Measurements from ENCODE around the gene IDNK. TPM values are rescaled to one million over a fixed set of nuclear protein-coding genes. Genes with fewer than 3 reads are reported as not detected.
"Not testable (repeated sequence)": the region's sequence is repeated elsewhere in the genome, so short reads cannot be mapped to it uniquely, and the experiment has no call there.

The IDNK gene
- polyA plus RNA-seq (ENCODE audit: low read depth in 6 of 6), result 10 to 100 TPM; 16.4 to 44.8 (median 25.5) TPM

GRCh38 chr9:83622939-83623678 is at the start of gene IDNK:
IDNK (plus strand) TSS chr9:83623143; CDS start chr9:83623172, 29 bp downstream.
- Mint-ChIP-seq H3K27me3 (peaks cover 0 to 5% (median 0%) of the 10 kb centered on the region in 3 donors), H3K36me3 (no peaks in the 10 kb centered on the region), H3K9me3 (no peaks in the 10 kb centered on the region), H3K27ac (peak within 1 kb of the TSS; percentile 93 to 98 (median 96)), H3K4me3 (peak within 1 kb of the TSS; percentile 88 to 98 (median 96)), H3K4me1 (peaks cover 23 to 31% (median 28%) of the 10 kb centered on the region in 3 donors)
- peak; percentile 88 for ATAC-seq (ENCODE audit: low read depth in 2 of 2)
- DNase-seq, result peak; percentile 66

GRCh38 chr9:83574482-83574881 is 48.5 kb upstream of the IDNK start:
- no peaks in the 10 kb centered on the region for H3K27me3 Mint-ChIP-seq
- no peak overlapping the region for H3K4me3 Mint-ChIP-seq
- peaks cover 0 to 19% of the 10 kb centered on the region in 2 donors for H3K36me3 Mint-ChIP-seq
- no peak overlapping the region for H3K27ac Mint-ChIP-seq
- DNase-seq (no peak), ATAC-seq (ENCODE audit: low read depth in 2 of 2) (no peak)
- peaks cover 0 to under 1% (median 0%) of the 10 kb centered on the region in 3 donors for H3K4me1 Mint-ChIP-seq
- peaks cover 0 to 24% (median 17%) of the 10 kb centered on the region in 7 donors for H3K9me3 Mint-ChIP-seq

- H3K27me3 Mint-ChIP-seq, result no peaks in the 10 kb centered on the region
- DNase-seq, result no peak
- H3K4me3 Mint-ChIP-seq, result no peak overlapping the region
- H3K4me1 Mint-ChIP-seq, result no peaks in the 10 kb centered on the region
- no peak overlapping the region for H3K27ac Mint-ChIP-seq
- peaks cover 0 to 25% (median 20%) of the 10 kb centered on the region in 7 donors for H3K9me3 Mint-ChIP-seq
- peaks cover 9 to 23% of the 10 kb centered on the region in 2 donors for H3K36me3 Mint-ChIP-seq
- ATAC-seq (ENCODE audit: low read depth in 2 of 2), result no peak
Observed at GRCh38 chr9:83582029-83582428, 40.9 kb upstream of the IDNK start.

- DNase-seq (peak; percentile 18), ATAC-seq (ENCODE audit: low read depth in 2 of 2) (peak in 1 of 2 donors; percentile 59)
- Mint-ChIP-seq H3K27me3 (no peaks in the 10 kb centered on the region), H3K36me3 (peaks cover 9 to 14% of the 10 kb centered on the region in 2 donors), H3K4me1 (no peaks in the 10 kb centered on the region), H3K9me3 (peaks cover 0 to 13% (median 11%) of the 10 kb centered on the region in 7 donors), H3K4me3 (no peak overlapping the region), H3K27ac (no peak overlapping the region)
Observed at GRCh38 chr9:83583151-83584014, 39.6 kb upstream of the IDNK start.

- DNase-seq (no peak), ATAC-seq (ENCODE audit: low read depth in 2 of 2) (no peak)
- H3K36me3 Mint-ChIP-seq, result peaks cover 0 to 9% of the 10 kb centered on the region in 2 donors
- peaks cover 0 to 7% (median 0%) of the 10 kb centered on the region in 7 donors for H3K9me3 Mint-ChIP-seq
- H3K27ac Mint-ChIP-seq, result no peak overlapping the region
- no peaks in the 10 kb centered on the region for H3K27me3 Mint-ChIP-seq
- no peak overlapping the region for H3K4me3 Mint-ChIP-seq
- no peaks in the 10 kb centered on the region for H3K4me1 Mint-ChIP-seq
Observed at GRCh38 chr9:83584995-83585394, 37.9 kb upstream of the IDNK start.

- ATAC-seq (ENCODE audit: low read depth in 2 of 2), result no peak
- Mint-ChIP-seq H3K4me3 (no peak overlapping the region), H3K9me3 (peaks cover 0 to 5% (median 0%) of the 10 kb centered on the region in 7 donors), H3K27me3 (no peaks in the 10 kb centered on the region), H3K27ac (no peak overlapping the region), H3K36me3 (peaks cover 0 to 9% of the 10 kb centered on the region in 2 donors), H3K4me1 (no peaks in the 10 kb centered on the region)
- DNase-seq, result no peak
Observed at GRCh38 chr9:83588256-83588655, 34.7 kb upstream of the IDNK start.

GRCh38 chr9:83596899-83597504 is 25.9 kb upstream of the IDNK start:
- no peak overlapping the region for H3K4me3 Mint-ChIP-seq
- no peaks in the 10 kb centered on the region for H3K27me3 Mint-ChIP-seq
- H3K36me3 Mint-ChIP-seq, result no peaks in the 10 kb centered on the region
- DNase-seq, result peak; percentile 10
- no peak for ATAC-seq (ENCODE audit: low read depth in 2 of 2)
- H3K27ac Mint-ChIP-seq, result peak overlapping the region in 1 of 6 donors; percentile 49
- no peaks in the 10 kb centered on the region for H3K4me1 Mint-ChIP-seq
- no peaks in the 10 kb centered on the region for H3K9me3 Mint-ChIP-seq

GRCh38 chr9:83598487-83598886 is 24.5 kb upstream of the IDNK start:
- Mint-ChIP-seq H3K36me3 (no peaks in the 10 kb centered on the region), H3K9me3 (no peaks in the 10 kb centered on the region), H3K4me3 (no peak overlapping the region), H3K27me3 (peaks cover 0 to 5% (median 0%) of the 10 kb centered on the region in 3 donors), H3K4me1 (no peaks in the 10 kb centered on the region), H3K27ac (no peak overlapping the region)
- ATAC-seq (ENCODE audit: low read depth in 2 of 2) (no peak), DNase-seq (no peak)

GRCh38 chr9:83599071-83599470 is 23.9 kb upstream of the IDNK start:
- Mint-ChIP-seq H3K27ac (no peak overlapping the region), H3K4me1 (no peaks in the 10 kb centered on the region), H3K36me3 (no peaks in the 10 kb centered on the region), H3K27me3 (peaks cover 0 to 5% (median 0%) of the 10 kb centered on the region in 3 donors), H3K4me3 (no peak overlapping the region), H3K9me3 (no peaks in the 10 kb centered on the region)
- ATAC-seq (ENCODE audit: low read depth in 2 of 2) (no peak), DNase-seq (no peak)

- peak overlapping the region in 2 of 6 donors; percentile 57 to 78 for H3K27ac Mint-ChIP-seq
- ATAC-seq (ENCODE audit: low read depth in 2 of 2) (no peak), DNase-seq (no peak)
- H3K27me3 Mint-ChIP-seq, result peaks cover 0 to 5% (median 0%) of the 10 kb centered on the region in 3 donors
- no peaks in the 10 kb centered on the region for H3K36me3 Mint-ChIP-seq
- H3K4me3 Mint-ChIP-seq, result no peak overlapping the region
- no peaks in the 10 kb centered on the region for H3K4me1 Mint-ChIP-seq
- H3K9me3 Mint-ChIP-seq, result peaks cover 0 to 6% (median 0%) of the 10 kb centered on the region in 7 donors
Observed at GRCh38 chr9:83601463-83601862, 21.5 kb upstream of the IDNK start.

GRCh38 chr9:83607620-83608019 is 15.3 kb upstream of the IDNK start:
- H3K9me3 Mint-ChIP-seq, result peaks cover 0 to 34% (median 17%) of the 10 kb centered on the region in 7 donors
- peak overlapping the region in 1 of 8 donors; percentile 74 for H3K4me3 Mint-ChIP-seq
- not testable (repeated sequence) for ATAC-seq (ENCODE audit: low read depth in 2 of 2); H3K36me3 Mint-ChIP-seq; H3K4me1 Mint-ChIP-seq; DNase-seq
- peak overlapping the region in 1 of 6 donors; percentile 63 for H3K27ac Mint-ChIP-seq
- H3K27me3 Mint-ChIP-seq, result peaks cover 9 to 17% (median 17%) of the 10 kb centered on the region in 3 donors

GRCh38 chr9:83613298-83613697 is 9.6 kb upstream of the IDNK start:
- not testable (repeated sequence) for ATAC-seq (ENCODE audit: low read depth in 2 of 2); H3K36me3 Mint-ChIP-seq; H3K27ac Mint-ChIP-seq; DNase-seq; H3K4me1 Mint-ChIP-seq; H3K4me3 Mint-ChIP-seq
- Mint-ChIP-seq H3K27me3 (peaks cover 9 to 20% (median 12%) of the 10 kb centered on the region in 3 donors), H3K9me3 (peaks cover 0 to 13% (median 5%) of the 10 kb centered on the region in 7 donors)

- ATAC-seq (ENCODE audit: low read depth in 2 of 2) (no peak), DNase-seq (no peak)
- Mint-ChIP-seq H3K4me3 (no peak overlapping the region), H3K36me3 (no peaks in the 10 kb centered on the region), H3K9me3 (peaks cover 0 to 4% (median 0%) of the 10 kb centered on the region in 7 donors), H3K27ac (no peak overlapping the region), H3K4me1 (peaks cover 6 to 9% (median 8%) of the 10 kb centered on the region in 3 donors), H3K27me3 (peaks cover under 1 to 12% (median 9%) of the 10 kb centered on the region in 3 donors)
Observed at GRCh38 chr9:83617299-83617698, 5.6 kb upstream of the IDNK start.

Data from naive B cell (primary cell).